IMR-90 (cell line): Measurements from ENCODE around the gene CCDC146. TPM values are rescaled to one million over a fixed set of nuclear protein-coding genes. Genes with fewer than 3 reads are reported as not detected.
A peak's percentile ranks its signal among the peaks of the same experiment; 100 is the strongest.

Experiments
- ATAC-seq: fragments of 200-7000 bp; cut with Tn5 transposase; 2 replicates; pipeline ENCODE4 v1.9.1; 2020; ENCODE audit warnings: low read depth, mild to moderate bottlenecking, moderate library complexity
- BruUV-seq: library from RNA; stranded (reverse); fragments of 400-500 nt; replicated peaks from 2 replicates; lab custom pipeline; 2021; lab: Mats Ljungman, UMichigan
- CTCF ChIA-PET: fragments of 300-600 bp; formaldehyde crosslinking; extraction: SDS; loops from one replicate; lab custom pipeline; 2021; ENCODE audit warnings: antibody characterized with exemption; lab: Yijun Ruan, JAX
- POLR2A ChIA-PET: fragments of 300-600 bp; sonication (Branson Sonifier 250); formaldehyde crosslinking; loops from one replicate; lab custom pipeline; 2022; ENCODE audit warnings: antibody characterized with exemption; ENCODE audit not compliant: unreplicated experiment; lab: Charles Lee
- DNase-seq: peaks from one replicate; pipeline ENCODE4 v3.0.0; 2013
- H2AFZ ChIP-seq: replicated peaks from 2 replicates; pipeline ENCODE3; 2013; ENCODE audit warnings: low read length, mild to moderate bottlenecking; ENCODE audit not compliant: poor library complexity
- H2AK5ac ChIP-seq: 2 replicates; pipeline ENCODE4 v1.6.1; 2013; ENCODE audit warnings: low read depth, low read length, inconsistent platforms
- H2AK9ac ChIP-seq: replicated peaks from 2 replicates; pipeline ENCODE3; 2013; ENCODE audit warnings: mild to moderate bottlenecking, low read depth, low read length, moderate library complexity; ENCODE audit not compliant: poor library complexity
- H2BK120ac ChIP-seq: 2 replicates; pipeline ENCODE4 v1.6.1; 2013; ENCODE audit warnings: low read depth, low read length, inconsistent platforms
- H2BK15ac ChIP-seq: 3 replicates; pipeline ENCODE4 v1.6.1; 2013; ENCODE audit warnings: low read depth, low read length, inconsistent platforms
- H2BK20ac ChIP-seq: 2 replicates; pipeline ENCODE4 v1.6.1; 2013; ENCODE audit warnings: low read depth, mild to moderate bottlenecking, inconsistent platforms, low read length, moderate library complexity
- H2BK5ac ChIP-seq: 2 replicates; pipeline ENCODE4 v1.6.1; 2013; ENCODE audit warnings: mild to moderate bottlenecking, low read depth, low read length, inconsistent platforms; ENCODE audit not compliant: poor library complexity, severe bottlenecking
- H3K14ac ChIP-seq: replicated peaks from 2 replicates; pipeline ENCODE4 v1.6.1; 2013; ENCODE audit warnings: low read depth, low read length, inconsistent platforms
- H3K18ac ChIP-seq: 2 replicates; pipeline ENCODE4 v1.6.1; 2013; ENCODE audit warnings: low read depth, low read length, control low read depth
- H3K23ac ChIP-seq: 2 replicates; pipeline ENCODE4 v1.6.1; 2013; ENCODE audit warnings: low read depth, low read length, inconsistent platforms
- H3K27ac ChIP-seq: 2 replicates; pipeline ENCODE4 v1.5.1; 2013; ENCODE audit warnings: mild to moderate bottlenecking, control low read depth, low read length; ENCODE audit not compliant: insufficient read depth
- H3K27me3 ChIP-seq: 2 replicates; pipeline ENCODE4 v1.6.1; 2013; ENCODE audit warnings: low read length; ENCODE audit not compliant: control insufficient read depth, insufficient read depth
- H3K36me3 ChIP-seq: 2 replicates; pipeline ENCODE4 v1.6.1; 2013; ENCODE audit warnings: low read length, mixed read lengths; ENCODE audit not compliant: control insufficient read depth, insufficient read depth
- H3K4ac ChIP-seq: 2 replicates; pipeline ENCODE4 v1.6.1; 2013; ENCODE audit warnings: low read depth, low read length, inconsistent platforms
- H3K4me1 ChIP-seq: 2 replicates; pipeline ENCODE4 v1.6.1; 2013; ENCODE audit warnings: low read length, mixed read lengths; ENCODE audit not compliant: control insufficient read depth, insufficient read depth
- H3K4me2 ChIP-seq: 2 replicates; pipeline ENCODE4 v1.6.1; 2013; ENCODE audit warnings: low read depth, mild to moderate bottlenecking, control low read depth, low read length, moderate library complexity
- H3K4me3 ChIP-seq: 2 replicates; pipeline ENCODE4 v1.5.1; 2013; ENCODE audit warnings: low read depth, mild to moderate bottlenecking, control low read depth, low read length, moderate library complexity; ENCODE audit not compliant: insufficient read depth
- H3K56ac ChIP-seq: 2 replicates; pipeline ENCODE4 v1.6.1; 2013; ENCODE audit warnings: low read length, inconsistent platforms; ENCODE audit not compliant: insufficient read depth; ENCODE audit errors: extremely low read depth
- H3K79me1 ChIP-seq, 2 experiments: 2 replicates each; pipeline ENCODE4 v1.6.1; 2013; ENCODE audit warnings: low read length in 2 of 2, inconsistent platforms in 1 of 2, low read depth in 1 of 2
- H3K9ac ChIP-seq: 2 replicates; pipeline ENCODE4 v1.6.1; 2013; ENCODE audit warnings: low read depth, low read length, control low read depth
- H3K9me1 ChIP-seq: 2 replicates; pipeline ENCODE4 v1.6.1; 2013; ENCODE audit warnings: low read length, inconsistent platforms; ENCODE audit not compliant: insufficient read depth
- H3K9me3 ChIP-seq: 2 replicates; pipeline ENCODE4 v1.6.1; 2013; ENCODE audit warnings: low read length; ENCODE audit not compliant: control insufficient read depth, insufficient read depth
- H4K20me1 ChIP-seq: 2 replicates; pipeline ENCODE4 v1.6.1; 2013; ENCODE audit warnings: low read length, inconsistent platforms; ENCODE audit not compliant: insufficient read depth
- H4K5ac ChIP-seq: 2 replicates; pipeline ENCODE4 v1.6.1; 2013; ENCODE audit warnings: mild to moderate bottlenecking, low read depth, low read length, control low read depth
- H4K8ac ChIP-seq, 2 experiments: 2 replicates each; pipeline ENCODE4 v1.6.1; 2013; ENCODE audit warnings: low read depth in 2 of 2, low read length in 2 of 2, control low read depth in 1 of 2, inconsistent platforms in 1 of 2
- H4K91ac ChIP-seq: 2 replicates; pipeline ENCODE4 v1.6.1; 2013; ENCODE audit warnings: low read depth, low read length, inconsistent platforms; ENCODE audit not compliant: insufficient read depth
- BHLHE40 ChIP-seq: fragments of 150-350 bp; IDR thresholded peaks from 2 replicates; pipeline ENCODE4 v1.6.1; 2016; ENCODE audit warnings: mild to moderate bottlenecking, low read depth, low read length
- ELK1 ChIP-seq: fragments of 150-350 bp; IDR thresholded peaks from 2 replicates; pipeline ENCODE4 v1.6.1; 2016; ENCODE audit warnings: low read depth, mild to moderate bottlenecking, low read length, moderate library complexity, borderline replicate concordance
- MAZ ChIP-seq: IDR thresholded peaks from 2 replicates; pipeline ENCODE4 v1.6.1; 2012; ENCODE audit warnings: low read depth, mild to moderate bottlenecking, low read length, improper control_type of control experiment, moderate library complexity, borderline replicate concordance
- MXI1 ChIP-seq: IDR thresholded peaks from 2 replicates; pipeline ENCODE4 v1.6.1; 2012; ENCODE audit warnings: low read depth, mild to moderate bottlenecking, low read length, moderate library complexity, borderline replicate concordance
- NFE2L2 ChIP-seq: fragments of 150-350 bp; IDR thresholded peaks from 2 replicates; pipeline ENCODE4 v1.6.1; 2016; ENCODE audit warnings: low read depth, mild to moderate bottlenecking, low read length
- POLR2A ChIP-seq: IDR thresholded peaks from 2 replicates; pipeline ENCODE4 v1.6.1; 2012; ENCODE audit warnings: mild to moderate bottlenecking, low read depth, low read length
- RFX5 ChIP-seq: IDR thresholded peaks from 2 replicates; pipeline ENCODE4 v1.8.0; 2012; ENCODE audit warnings: low read depth, mild to moderate bottlenecking, low read length, moderate library complexity
- WGBS, 2 experiments: methylation state at CpG; one replicate each; pipeline versions ENCODE4 v1.1.5 to v1.1.7; 2013; ENCODE audit warnings: missing lambda C conversion rate in 2 of 2; ENCODE audit not compliant: insufficient read length in 1 of 2; ENCODE audit errors: extremely low coverage in 2 of 2; 5-methylcytosine and 5-hydroxymethylcytosine counted together
- dilution Hi-C: fragments of 300-500 bp; cut with HindIII; formaldehyde crosslinking; loops from one replicate; pipeline ENCODE4 v1.14.3; 2018; ENCODE audit warnings: low sequenced_read_pairs; ENCODE audit not compliant: unreplicated experiment
- in situ Hi-C: fragments of 300-500 bp; cut with MboI; formaldehyde crosslinking; loops from 3 replicates; pipeline ENCODE4 v1.14.3; 2019; ENCODE audit warnings: low sequenced_read_pairs, inconsistent platforms, mixed read lengths
- intact Hi-C: fragments of 100-400 bp; cut with micrococcal nuclease; formaldehyde crosslinking; loops from 2 replicates; pipeline ENCODE4 v1.10.0; 2022
- polyA plus RNA-seq, 3 experiments: library from polyadenylated mRNA; depleted of rRNA; stranded (reverse); fragments of >200 nt; gene quantifications; 2 replicates each; pipeline ENCODE4 v1.2.3, GENCODE V29; 2012; ENCODE audit warnings: low replicate concordance in 1 of 3
- total RNA-seq: library from RNA; depleted of rRNA; stranded (reverse); fragments of >200 nt; gene quantifications from 2 replicates; pipeline ENCODE4 v1.2.3, GENCODE V29; 2012

Gene CCDC146
- total and polyA plus RNA-seq, 2 of the 4 experiments (the other 2 are of a cell fraction) = 0.54 to 1.7 TPM

- H3K27me3 ChIP-seq = no peaks in the 10 kb centered on the region
Measured at GRCh38 chr7:77266291-77266794, 143.9 kb downstream of the CCDC146 start.

More at GRCh38 chr7:77266291-77266794, 143.9 kb downstream of the CCDC146 start:
- no peak overlapping the region for H2AK5ac ChIP-seq
- H2BK5ac ChIP-seq = no peak overlapping the region
- WGBS, 2 experiments = 80% methylated on average over 1 of the region's 2 CpGs; no CpG with 5 or more reads in 1 of the 2 experiments
- H4K5ac ChIP-seq = peak overlapping the region; percentile 74; the same call in 1 of the 2 replicates
- H4K91ac ChIP-seq = no peak overlapping the region
- H3K4me1 ChIP-seq = peaks cover 18% of the 10 kb centered on the region
- peak overlapping the region; percentile 6; the same call in 1 of the 2 replicates for H2BK20ac ChIP-seq
- no peak overlapping the region for H3K4me2 ChIP-seq
- H3K9ac ChIP-seq = no peak overlapping the region
- peak overlapping the region; percentile 38; the same call in 1 of the 2 replicates for H2BK120ac ChIP-seq
- no peak overlapping the region for H3K4me3 ChIP-seq
- POLR2A ChIA-PET = no interaction called here
- H3K14ac ChIP-seq = no peak overlapping the region
- dilution Hi-C loops (no loop called here), intact Hi-C loops (no loop called here), in situ Hi-C loops (no loop called here)
- H3K9me1 ChIP-seq = no peaks in the 10 kb centered on the region
- H2AK9ac ChIP-seq = no peak overlapping the region
- ATAC-seq = peak; percentile 70
- H3K18ac ChIP-seq = peak overlapping the region; percentile 3; the same call in 1 of the 2 replicates
- CTCF ChIA-PET = no interaction called here
- DNase-seq = peak; percentile 47
- no peak overlapping the region for H2AFZ ChIP-seq
- H3K23ac ChIP-seq = no peak overlapping the region
- H2BK15ac ChIP-seq = no peak overlapping the region; the same call in 2 of the 3 replicates
- H3K56ac ChIP-seq = no peak overlapping the region
- no peak overlapping the region for H3K27ac ChIP-seq
- H4K8ac ChIP-seq = no peak overlapping the region
- H3K36me3 ChIP-seq = peaks cover 1% of the 10 kb centered on the region; the same call in 1 of the 2 replicates
- no peaks in the 10 kb centered on the region for H3K79me1 ChIP-seq
- BruUV-seq = no TSS peak
- TF ChIP-seq NFE2L2 = no peak
- no peak for TF ChIP-seq MAZ
- no peak for TF ChIP-seq RFX5
- no peak for TF ChIP-seq ELK1
- no peak for TF ChIP-seq BHLHE40
- no peak for TF ChIP-seq POLR2A
- TF ChIP-seq MXI1 = no peak
- H3K9me3 ChIP-seq = no peaks in the 10 kb centered on the region
- no peaks in the 10 kb centered on the region for H4K20me1 ChIP-seq
- peak overlapping the region; percentile 4; the same call in 1 of the 2 replicates for H3K4ac ChIP-seq
